Measurements from ENCODE around the gene GAS2L3.

The GAS2L3 gene

DNA sequence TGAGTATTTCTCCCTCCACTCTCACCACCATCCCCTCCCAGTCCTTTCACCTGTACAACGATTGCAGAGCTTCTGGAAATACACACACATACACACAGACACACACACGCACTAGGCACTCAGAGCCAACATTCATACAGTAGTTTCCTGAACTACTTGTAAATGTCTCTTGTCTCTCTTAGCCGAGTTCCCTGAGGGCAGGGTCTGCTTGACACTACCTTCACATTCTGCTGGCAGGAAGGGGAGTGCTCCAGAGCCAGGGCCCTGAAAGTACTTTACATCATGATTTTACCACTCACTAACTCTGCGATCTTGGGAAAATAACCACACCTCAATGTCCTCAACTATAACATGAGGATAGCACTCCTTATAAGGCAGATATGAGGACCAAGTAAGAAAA is 82.7 kb downstream of the GAS2L3 start:
- no peak for DNase-seq (ENCODE audit: low read depth)
- H3K4me3 ChIP-seq (ENCODE audit: control insufficient read depth, low read depth, low read length), result no peak overlapping the region
- TF ChIP-seq, protein P1, sequence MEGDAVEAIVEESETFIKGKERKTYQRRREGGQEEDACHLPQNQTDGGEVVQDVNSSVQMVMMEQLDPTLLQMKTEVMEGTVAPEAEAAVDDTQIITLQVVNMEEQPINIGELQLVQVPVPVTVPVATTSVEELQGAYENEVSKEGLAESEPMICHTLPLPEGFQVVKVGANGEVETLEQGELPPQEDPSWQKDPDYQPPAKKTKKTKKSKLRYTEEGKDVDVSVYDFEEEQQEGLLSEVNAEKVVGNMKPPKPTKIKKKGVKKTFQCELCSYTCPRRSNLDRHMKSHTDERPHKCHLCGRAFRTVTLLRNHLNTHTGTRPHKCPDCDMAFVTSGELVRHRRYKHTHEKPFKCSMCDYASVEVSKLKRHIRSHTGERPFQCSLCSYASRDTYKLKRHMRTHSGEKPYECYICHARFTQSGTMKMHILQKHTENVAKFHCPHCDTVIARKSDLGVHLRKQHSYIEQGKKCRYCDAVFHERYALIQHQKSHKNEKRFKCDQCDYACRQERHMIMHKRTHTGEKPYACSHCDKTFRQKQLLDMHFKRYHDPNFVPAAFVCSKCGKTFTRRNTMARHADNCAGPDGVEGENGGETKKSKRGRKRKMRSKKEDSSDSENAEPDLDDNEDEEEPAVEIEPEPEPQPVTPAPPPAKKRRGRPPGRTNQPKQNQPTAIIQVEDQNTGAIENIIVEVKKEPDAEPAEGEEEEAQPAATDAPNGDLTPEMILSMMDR (IDR thresholded peaks at IDR 0.05; ENCODE audit: control insufficient read depth, insufficient read depth, low read depth, low read length, missing control alignments), result no peak

DNA sequence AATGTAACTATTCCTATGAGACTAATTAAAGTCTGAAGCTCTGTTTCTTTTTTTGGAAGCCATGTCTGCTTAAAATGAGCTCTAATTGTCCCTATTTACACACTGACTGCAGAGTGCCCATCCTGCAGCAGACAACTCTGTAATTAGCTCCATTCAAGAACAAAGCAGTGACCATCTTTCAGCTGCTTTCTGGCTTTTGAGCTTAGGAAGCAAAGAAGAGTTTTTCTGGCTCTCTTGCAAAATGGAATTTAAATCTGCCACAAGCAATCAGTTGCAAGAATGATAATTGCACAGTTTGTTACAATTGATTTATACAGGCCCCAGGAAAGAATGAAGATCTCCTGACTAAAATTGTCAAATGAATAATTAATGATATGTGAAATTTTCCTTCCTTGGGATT is 83.4 kb downstream of the GAS2L3 start:
- TF ChIP-seq, protein P1 (IDR thresholded peaks at IDR 0.05; ENCODE audit: control insufficient read depth, insufficient read depth, low read depth, low read length, missing control alignments), result no peak
- no peak overlapping the region for H3K4me3 ChIP-seq (ENCODE audit: control insufficient read depth, low read depth, low read length)
- DNase-seq (ENCODE audit: low read depth), result no peak

DNA sequence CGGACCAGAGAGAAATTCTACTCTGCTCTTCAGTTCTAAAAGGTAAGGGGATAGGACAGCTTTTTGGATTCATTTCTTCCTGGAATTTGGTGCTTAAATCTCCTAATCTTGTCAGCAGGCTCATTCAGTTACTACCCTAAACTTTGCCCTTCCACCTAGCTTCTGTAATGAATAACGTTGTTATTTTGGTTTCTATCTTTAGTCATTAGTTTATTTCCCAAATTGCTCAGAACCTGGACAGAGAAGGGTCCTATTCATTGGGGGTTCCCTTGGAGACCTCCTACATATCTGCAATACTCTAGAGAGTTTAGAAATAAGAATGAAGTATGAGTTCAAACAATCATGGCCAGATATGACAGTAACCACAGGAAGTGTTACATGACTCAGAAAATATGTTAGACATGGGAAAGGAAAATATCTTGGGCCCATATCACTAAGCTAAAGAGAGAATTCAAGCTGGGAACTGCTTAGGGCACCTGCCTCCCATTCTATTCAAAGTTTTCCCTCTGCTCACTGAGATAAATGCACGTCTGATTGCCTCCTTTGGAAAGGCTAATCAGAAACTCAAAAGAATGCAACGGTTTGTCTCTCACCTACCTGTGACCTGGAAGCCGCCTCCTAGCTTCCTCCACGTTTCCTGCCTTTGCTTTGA is 87.9 kb downstream of the GAS2L3 start:
- TF ChIP-seq, protein P1 (IDR thresholded peaks at IDR 0.05; ENCODE audit: control insufficient read depth, insufficient read depth, low read depth, low read length, missing control alignments), result no peak
- H3K4me3 ChIP-seq (ENCODE audit: control insufficient read depth, low read depth, low read length), result no peak overlapping the region
- DNase-seq (ENCODE audit: low read depth), result no peak

DNA sequence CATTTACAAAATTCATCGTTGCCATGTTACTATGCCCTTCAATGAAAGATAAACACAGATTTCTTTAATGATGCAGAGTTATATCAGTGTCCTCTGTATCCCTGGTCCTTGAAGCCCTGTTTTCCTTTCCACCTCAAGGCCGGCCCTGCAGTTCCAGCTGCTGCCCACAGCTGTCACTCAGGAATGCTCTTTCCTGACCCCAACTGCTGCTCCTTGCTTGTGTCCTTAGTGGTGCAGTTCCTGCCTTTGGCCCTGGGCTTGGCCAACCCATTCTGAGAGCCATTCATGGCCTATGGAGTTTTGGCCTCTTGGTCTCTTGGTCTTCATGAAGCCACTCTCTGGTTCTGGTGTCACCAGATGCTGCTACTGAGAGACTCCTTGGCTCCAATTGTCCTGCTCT is 93.1 kb downstream of the GAS2L3 start:
- no peak overlapping the region for H3K4me3 ChIP-seq (ENCODE audit: control insufficient read depth, low read depth, low read length)
- TF ChIP-seq, protein P1 (IDR thresholded peaks at IDR 0.05; ENCODE audit: control insufficient read depth, insufficient read depth, low read depth, low read length, missing control alignments), result no peak
- DNase-seq (ENCODE audit: low read depth), result no peak

DNA sequence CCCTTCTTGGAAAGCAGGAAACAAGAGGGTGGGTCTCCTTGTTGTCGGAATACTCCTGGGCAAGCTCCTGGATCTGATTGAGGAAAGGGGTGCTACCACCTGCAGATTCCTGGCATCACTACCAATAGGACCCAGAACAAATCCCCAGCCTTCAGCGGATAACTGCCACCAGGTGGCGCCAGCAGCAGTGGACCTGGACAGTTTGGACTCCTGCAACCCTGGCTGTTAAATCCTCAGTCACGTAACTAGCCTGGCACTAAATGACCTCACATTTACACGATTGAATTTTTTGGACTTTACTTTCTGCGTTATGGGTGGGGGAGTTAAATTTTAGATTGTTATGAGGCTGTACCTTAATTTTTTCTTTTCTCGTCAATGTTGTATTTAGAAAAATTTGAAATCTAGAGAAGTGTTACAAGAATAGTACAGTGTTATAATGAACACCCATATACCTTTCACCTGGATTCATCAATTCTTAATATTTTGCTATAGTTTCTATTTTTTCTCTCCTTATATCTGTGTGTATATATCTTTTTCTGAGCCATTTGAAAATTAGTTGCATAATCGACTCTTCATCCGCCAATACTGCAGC is 95.6 kb downstream of the GAS2L3 start:
- peak; percentile 21 for DNase-seq (ENCODE audit: low read depth)
- H3K4me3 ChIP-seq (ENCODE audit: control insufficient read depth, low read depth, low read length), result no peak overlapping the region
- TF ChIP-seq, protein P1 (IDR thresholded peaks at IDR 0.05; ENCODE audit: control insufficient read depth, insufficient read depth, low read depth, low read length, missing control alignments), result peak; percentile 93

DNA sequence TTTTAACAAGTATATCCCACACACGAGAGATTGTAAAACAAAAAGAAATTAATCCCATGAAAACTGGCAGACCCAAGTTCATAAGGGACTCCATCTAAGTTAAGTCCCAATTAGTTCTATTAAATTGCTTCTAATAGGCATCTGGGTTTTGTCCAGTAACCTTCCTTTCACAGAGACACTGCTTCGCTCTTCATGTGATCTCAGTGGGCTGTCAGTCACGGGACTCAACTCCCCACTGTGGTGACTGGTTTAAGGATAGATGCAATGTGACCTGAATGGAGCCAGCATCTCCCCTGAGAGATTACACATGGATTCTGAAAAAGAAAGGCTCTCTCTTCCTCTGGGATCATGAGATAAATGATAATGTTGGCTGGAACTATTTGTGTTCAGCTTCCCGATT is 96.4 kb downstream of the GAS2L3 start:
- H3K4me3 ChIP-seq (ENCODE audit: control insufficient read depth, low read depth, low read length), result no peak overlapping the region
- TF ChIP-seq, protein P1 (IDR thresholded peaks at IDR 0.05; ENCODE audit: control insufficient read depth, insufficient read depth, low read depth, low read length, missing control alignments), result no peak
- DNase-seq (ENCODE audit: low read depth), result no peak

All from AG09309 (cell line).